Tibial artery (tissue), 4 donors: ENCODE results near the gene SYNPO.
A peak's percentile ranks its signal among the peaks of the same experiment; 100 is the strongest.

Experiments used
- DNase-seq, 2 donors: peaks; one replicate each; pipeline ENCODE4 v3.0.0-alpha.2; 2019
- H3K27ac ChIP-seq, 2 donors: fragments of 200-600 bp; sonication (generic) in 1 of 2; 1 replicate in 1 of 2; 2 replicates in 1 of 2; pipeline ENCODE4 v1.5.1; 2018 to 2019; ENCODE audit warnings: mild to moderate bottlenecking in 1 of 2
- H3K27me3 ChIP-seq, 2 donors: fragments of 200-600 bp; sonication (generic) in 1 of 2; one replicate each; pipeline versions ENCODE4 v1.5.1 to v1.6.0; 2016 to 2019
- H3K36me3 ChIP-seq, 3 donors: fragments of 200-600 bp; sonication (generic) in 2 of 3; one replicate each; pipeline ENCODE4 v1.5.1; 2016 to 2019; ENCODE audit warnings: mild to moderate bottlenecking in 2 of 3
- H3K4me1 ChIP-seq, 4 donors: fragments of 200-600 bp; sonication (generic) in 2 of 4; 1 replicate in 3 of 4; 2 replicates in 1 of 4; pipeline ENCODE4 v1.5.1; 2016 to 2019
- H3K4me3 ChIP-seq, 2 donors: fragments of 200-600 bp; sonication (generic) in 1 of 2; 1 replicate in 1 of 2; 2 replicates in 1 of 2; pipeline ENCODE4 v1.5.1; 2018 to 2019; ENCODE audit warnings: mild to moderate bottlenecking in 2 of 2
- H3K9me3 ChIP-seq, 3 donors: fragments of 200-600 bp; sonication (generic) in 1 of 3; one replicate each; pipeline ENCODE4 v1.5.1; 2016 to 2019
- intact Hi-C: fragments of 100-400 bp; cut with DNase I; formaldehyde crosslinking; loops from one replicate; pipeline ENCODE4 v1.15.0; 2023; ENCODE audit warnings: low total_unique reads
- TF ChIP-seq, protein P1 (sequence below), 2 experiments: fragments of 200-600 bp in 1 of 2; fragments of 450-650 bp in 1 of 2; IDR thresholded peaks; one replicate each; pipeline ENCODE4 v1.5.1; 2017 to 2019; ENCODE audit warnings: antibody characterized with exemption in 2 of 2, mild to moderate bottlenecking in 1 of 2, moderate library complexity in 1 of 2

The SYNPO gene

DNA sequence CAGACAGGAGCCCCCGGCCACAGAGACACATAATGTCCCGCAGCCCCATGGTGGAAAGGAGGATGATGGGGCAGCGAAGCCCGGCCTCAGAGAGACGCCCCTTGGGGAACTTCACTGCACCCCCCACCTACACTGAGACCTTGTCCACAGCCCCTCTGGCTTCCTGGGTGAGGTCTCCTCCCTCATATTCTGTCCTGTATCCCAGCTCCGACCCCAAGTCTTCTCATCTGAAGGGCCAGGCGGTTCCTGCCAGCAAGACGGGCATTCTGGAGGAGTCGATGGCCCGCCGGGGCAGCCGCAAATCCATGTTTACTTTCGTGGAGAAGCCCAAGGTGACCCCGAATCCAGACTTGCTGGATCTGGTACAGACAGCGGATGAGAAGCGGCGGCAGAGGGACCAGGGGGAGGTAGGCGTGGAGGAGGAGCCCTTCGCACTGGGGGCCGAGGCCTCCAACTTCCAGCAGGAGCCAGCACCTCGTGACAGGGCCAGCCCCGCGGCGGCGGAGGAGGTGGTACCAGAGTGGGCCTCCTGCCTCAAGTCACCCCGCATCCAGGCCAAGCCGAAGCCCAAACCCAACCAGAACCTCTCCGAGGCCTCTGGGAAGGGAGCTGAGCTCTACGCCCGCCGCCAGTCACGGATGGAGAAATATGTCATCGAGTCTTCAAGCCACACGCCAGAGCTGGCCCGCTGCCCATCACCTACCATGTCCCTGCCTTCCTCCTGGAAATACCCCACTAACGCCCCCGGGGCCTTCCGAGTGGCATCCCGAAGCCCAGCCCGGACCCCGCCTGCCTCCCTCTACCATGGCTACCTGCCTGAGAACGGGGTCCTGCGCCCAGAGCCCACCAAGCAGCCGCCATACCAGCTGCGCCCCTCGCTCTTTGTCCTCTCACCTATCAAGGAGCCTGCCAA lies 8.9 kb downstream of the SYNPO start:
- intact Hi-C loops: loop anchor here (10.0 kb wide), 2 partner anchors 165 to 195 kb away; no protein-coding TSS in a partner anchor
- H3K27me3 ChIP-seq: no peaks in the 10 kb centered on the region
- TF ChIP-seq, protein P1, sequence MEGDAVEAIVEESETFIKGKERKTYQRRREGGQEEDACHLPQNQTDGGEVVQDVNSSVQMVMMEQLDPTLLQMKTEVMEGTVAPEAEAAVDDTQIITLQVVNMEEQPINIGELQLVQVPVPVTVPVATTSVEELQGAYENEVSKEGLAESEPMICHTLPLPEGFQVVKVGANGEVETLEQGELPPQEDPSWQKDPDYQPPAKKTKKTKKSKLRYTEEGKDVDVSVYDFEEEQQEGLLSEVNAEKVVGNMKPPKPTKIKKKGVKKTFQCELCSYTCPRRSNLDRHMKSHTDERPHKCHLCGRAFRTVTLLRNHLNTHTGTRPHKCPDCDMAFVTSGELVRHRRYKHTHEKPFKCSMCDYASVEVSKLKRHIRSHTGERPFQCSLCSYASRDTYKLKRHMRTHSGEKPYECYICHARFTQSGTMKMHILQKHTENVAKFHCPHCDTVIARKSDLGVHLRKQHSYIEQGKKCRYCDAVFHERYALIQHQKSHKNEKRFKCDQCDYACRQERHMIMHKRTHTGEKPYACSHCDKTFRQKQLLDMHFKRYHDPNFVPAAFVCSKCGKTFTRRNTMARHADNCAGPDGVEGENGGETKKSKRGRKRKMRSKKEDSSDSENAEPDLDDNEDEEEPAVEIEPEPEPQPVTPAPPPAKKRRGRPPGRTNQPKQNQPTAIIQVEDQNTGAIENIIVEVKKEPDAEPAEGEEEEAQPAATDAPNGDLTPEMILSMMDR (IDR thresholded peaks at IDR 0.05): no peak
- peaks cover 22 to 36% (median 34%) of the 10 kb centered on the region in 3 donors for H3K36me3 ChIP-seq
- H3K4me3 ChIP-seq: no peak overlapping the region
- no peaks in the 10 kb centered on the region for H3K9me3 ChIP-seq
- DNase-seq: peak in 1 of 2 donors; percentile 77
- peak overlapping the region; percentile 77 to 86 for H3K27ac ChIP-seq
- peaks cover 0 to 99% (median 77%) of the 10 kb centered on the region in 4 donors for H3K4me1 ChIP-seq

GRCh38 chr5:150650021-150651006 lies 9.9 kb downstream of the SYNPO start:
- no peaks in the 10 kb centered on the region for H3K27me3 ChIP-seq
- intact Hi-C loops: loop anchor here (10.0 kb wide), 1 partner anchor 196 kb away; no protein-coding TSS in a partner anchor
- no peaks in the 10 kb centered on the region for H3K9me3 ChIP-seq
- peak overlapping the region; percentile 77 to 86 for H3K27ac ChIP-seq
- DNase-seq: no peak
- TF ChIP-seq, protein P1 (IDR thresholded peaks at IDR 0.05): no peak
- H3K4me3 ChIP-seq: no peak overlapping the region
- H3K4me1 ChIP-seq: peaks cover 0 to 89% (median 68%) of the 10 kb centered on the region in 4 donors
- peaks cover 22 to 36% (median 34%) of the 10 kb centered on the region in 3 donors for H3K36me3 ChIP-seq

DNA sequence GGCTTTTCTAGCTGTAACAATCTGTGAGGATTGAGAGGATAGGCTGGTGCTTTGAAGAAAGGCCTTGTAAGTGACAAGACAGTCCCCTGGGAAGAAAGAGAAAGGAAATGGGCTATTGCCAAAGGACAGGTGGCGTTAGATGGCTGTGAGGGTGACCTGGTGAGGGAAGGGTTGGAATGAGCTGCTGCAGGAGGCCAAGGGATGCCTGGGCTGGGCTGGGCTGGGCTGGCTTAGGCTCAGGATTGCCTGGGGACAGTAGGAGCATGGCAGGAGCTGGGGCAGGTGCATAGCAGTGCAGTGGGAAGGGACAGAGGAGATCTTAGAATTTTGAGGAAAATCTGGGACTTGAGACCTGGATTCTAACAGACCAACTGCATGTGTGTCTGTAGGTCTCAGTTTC lies 10.9 kb downstream of the SYNPO start:
- H3K27ac ChIP-seq: peak overlapping the region; percentile 77 to 86
- intact Hi-C loops: loop anchor here (10.0 kb wide), 1 partner anchor 197 kb away; no protein-coding TSS in a partner anchor
- no peak overlapping the region for H3K4me3 ChIP-seq
- H3K9me3 ChIP-seq: no peaks in the 10 kb centered on the region
- TF ChIP-seq, protein P1 (IDR thresholded peaks at IDR 0.05): no peak
- H3K4me1 ChIP-seq: peaks cover 0 to 88% (median 70%) of the 10 kb centered on the region in 4 donors
- no peak for DNase-seq
- no peaks in the 10 kb centered on the region for H3K27me3 ChIP-seq
- peaks cover 22 to 36% (median 34%) of the 10 kb centered on the region in 3 donors for H3K36me3 ChIP-seq

DNA sequence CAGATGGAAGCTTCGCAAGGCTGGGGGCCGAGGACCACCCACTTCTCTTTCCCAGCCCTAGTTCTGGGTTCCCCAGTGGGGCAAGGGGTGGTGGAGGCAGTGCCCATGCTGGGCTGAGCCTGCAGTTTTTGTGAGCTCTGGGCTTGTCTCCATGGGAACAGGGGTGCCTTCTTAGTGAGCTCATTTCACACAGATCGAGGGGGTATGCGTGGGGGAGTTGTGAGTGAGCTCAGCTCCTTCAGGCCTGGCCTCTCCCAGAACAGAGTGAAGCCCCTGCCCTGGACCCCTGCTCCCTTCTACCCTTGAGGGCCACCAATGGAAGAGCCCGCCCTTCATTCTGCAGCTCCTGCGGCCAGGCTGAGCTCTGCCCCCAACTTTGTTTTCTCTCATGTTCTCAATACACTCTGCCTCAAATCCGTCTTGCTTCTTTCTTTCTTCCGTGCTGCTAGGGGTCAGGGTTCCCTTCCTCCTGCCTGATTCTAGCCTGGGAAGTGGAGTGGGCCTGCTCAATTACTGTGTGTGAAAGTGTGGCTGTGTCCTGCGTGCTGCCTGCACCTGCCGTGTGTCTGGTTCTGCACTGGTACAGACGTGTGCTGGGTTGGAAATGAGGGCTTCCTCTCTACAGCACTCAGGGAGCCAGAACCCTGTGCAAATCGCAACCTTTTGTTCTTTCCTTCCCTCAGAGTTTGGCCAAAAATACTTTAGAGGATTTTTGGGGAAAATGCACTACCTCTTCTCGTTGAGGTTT lies 11.6 kb downstream of the SYNPO start:
- peaks cover 22 to 36% (median 34%) of the 10 kb centered on the region in 3 donors for H3K36me3 ChIP-seq
- H3K27me3 ChIP-seq: no peaks in the 10 kb centered on the region
- peaks cover 0 to 86% (median 75%) of the 10 kb centered on the region in 4 donors for H3K4me1 ChIP-seq
- no peak for DNase-seq
- TF ChIP-seq, protein P1 (IDR thresholded peaks at IDR 0.05): no peak
- H3K27ac ChIP-seq: peak overlapping the region; percentile 77 to 86
- no peak overlapping the region for H3K4me3 ChIP-seq
- intact Hi-C loops: loop anchor here (10.0 kb wide), 1 partner anchor 197 kb away; no protein-coding TSS in a partner anchor
- H3K9me3 ChIP-seq: no peaks in the 10 kb centered on the region
